HG03139 (cell line): ENCODE measurements around the gene TUSC2.

ENCODE experiments used
- ATAC-seq: cut with Tn5 transposase; IDR thresholded peaks from one replicate; pipeline ENCODE4 v1.9.1; 2021; ENCODE audit not compliant: unreplicated experiment

The TUSC2 gene

GRCh38 chr3:50327943-50328691 is at the start of gene TUSC2:
Gene TUSC2, minus strand, starts transcription at chr3:50328223. Its CDS starts 124 bp downstream, at chr3:50328099.
- peak; percentile 75 for ATAC-seq

GRCh38 chr3:50375258-50375931 is 47.4 kb upstream of the TUSC2 start:
- ATAC-seq, result no peak

- no peak for ATAC-seq
These were observed 46.6 kb upstream of the TUSC2 start for GRCh38 chr3:50374363-50375257.

GRCh38 chr3:50373146-50374051 is 45.4 kb upstream of the TUSC2 start:
- ATAC-seq, result no peak

- ATAC-seq, result no peak
These were observed 44.3 kb upstream of the TUSC2 start for GRCh38 chr3:50372349-50372748.

GRCh38 chr3:50371133-50371685 is 43.2 kb upstream of the TUSC2 start:
- ATAC-seq, result no peak

- ATAC-seq, result no peak
These were observed 42.6 kb upstream of the TUSC2 start for GRCh38 chr3:50370594-50370993.

GRCh38 chr3:50369012-50369670 is 41.1 kb upstream of the TUSC2 start:
- no peak for ATAC-seq

- no peak for ATAC-seq
These were observed 37.8 kb upstream of the TUSC2 start for GRCh38 chr3:50365842-50366220.

GRCh38 chr3:50365080-50365841 is 37.2 kb upstream of the TUSC2 start:
- ATAC-seq, result peak; percentile 85

GRCh38 chr3:50364573-50365079 is 36.6 kb upstream of the TUSC2 start:
- no peak for ATAC-seq

GRCh38 chr3:50359760-50360110 is 31.7 kb upstream of the TUSC2 start:
- ATAC-seq, result no peak

GRCh38 chr3:50358911-50359759 is 31.1 kb upstream of the TUSC2 start, which contains the start of gene TMEM115:
Gene TMEM115, minus strand, starts transcription at chr3:50359521. Its CDS starts 458 bp downstream, at chr3:50359063.
- ATAC-seq, result peak; percentile 99

GRCh38 chr3:50358355-50358910 is 30.4 kb upstream of the TUSC2 start:
- no peak for ATAC-seq

- no peak for ATAC-seq
These were observed 29.5 kb upstream of the TUSC2 start for GRCh38 chr3:50357481-50357880.

- no peak for ATAC-seq
These were observed 28.5 kb upstream of the TUSC2 start for GRCh38 chr3:50356553-50356952.

GRCh38 chr3:50355829-50356552 is 28.0 kb upstream of the TUSC2 start:
- ATAC-seq, result no peak
